Esophagus squamous epithelium (tissue), 5 donors: ENCODE data around the gene LRRC74B. TPM values are rescaled to one million over a fixed set of nuclear protein-coding genes. Genes with fewer than 3 reads are reported as not detected.

Source experiments
- DNase-seq: peaks from one replicate; lab custom pipeline; 2025; lab: John Stamatoyannopoulos, UW
- H3K27ac ChIP-seq, 4 donors: fragments of 200-600 bp; sonication (generic); one replicate each; pipeline ENCODE4 v1.5.1; 2016 to 2019; ENCODE audit warnings: mild to moderate bottlenecking in 1 of 4
- H3K27me3 ChIP-seq, 4 donors: fragments of 200-600 bp; sonication (generic); 1 replicate in 3 of 4; 2 replicates in 1 of 4; pipeline versions ENCODE4 v1.5.1 to v1.6.0; 2017 to 2021; ENCODE audit warnings: antibody characterized with exemption in 1 of 4
- H3K36me3 ChIP-seq, 3 donors: fragments of 200-600 bp; sonication (generic); one replicate each; pipeline ENCODE4 v1.5.1; 2016 to 2019
- H3K4me1 ChIP-seq, 3 donors: fragments of 200-600 bp; sonication (generic); one replicate each; pipeline ENCODE4 v1.5.1; 2017 to 2019
- H3K4me3 ChIP-seq, 4 donors: fragments of 200-600 bp; sonication (generic); 1 replicate in 3 of 4; 2 replicates in 1 of 4; pipeline ENCODE4 v1.5.1; 2016 to 2019; ENCODE audit warnings: mild to moderate bottlenecking in 2 of 4, moderate library complexity in 1 of 4
- H3K9me3 ChIP-seq, 3 donors: fragments of 200-600 bp; sonication (generic); one replicate each; pipeline ENCODE4 v1.5.1; 2016 to 2019
- CTCF ChIP-seq, 6 experiments: fragments of 450-650 bp in 4 of 6; fragments of 200-600 bp in 2 of 6; sonication (generic) in 2 of 6; IDR thresholded peaks; one replicate each; pipeline ENCODE4 v1.5.1; 2016 to 2019; ENCODE audit warnings: antibody characterized with exemption in 6 of 6, mild to moderate bottlenecking in 4 of 6, moderate library complexity in 4 of 6
- POLR2A ChIP-seq, 4 donors: fragments of 450-650 bp; IDR thresholded peaks; one replicate each; pipeline ENCODE4 v1.6.1; 2017; ENCODE audit warnings: antibody characterized with exemption in 4 of 4, mild to moderate bottlenecking in 4 of 4, moderate library complexity in 3 of 4
- WGBS, 2 donors: methylation state at CpG; one replicate each; pipeline ENCODE4 v1.1.5; 2018; 5-methylcytosine and 5-hydroxymethylcytosine counted together
- intact Hi-C: fragments of 100-400 bp; cut with DNase I; formaldehyde crosslinking; loops from one replicate; pipeline ENCODE4 v1.15.0; 2022
- total RNA-seq, 4 donors: library from RNA; depleted of rRNA; stranded (reverse); fragments of >200 nt; gene quantifications; one replicate each; pipeline ENCODE4 v1.1.0, GENCODE V29; 2016
- donor health status: DM: yes; HTN: yes; CAD: no.

Gene LRRC74B
- total RNA-seq, 4 donors from 2014 or later = 0.04 TPM; not detected in 3

DNA sequence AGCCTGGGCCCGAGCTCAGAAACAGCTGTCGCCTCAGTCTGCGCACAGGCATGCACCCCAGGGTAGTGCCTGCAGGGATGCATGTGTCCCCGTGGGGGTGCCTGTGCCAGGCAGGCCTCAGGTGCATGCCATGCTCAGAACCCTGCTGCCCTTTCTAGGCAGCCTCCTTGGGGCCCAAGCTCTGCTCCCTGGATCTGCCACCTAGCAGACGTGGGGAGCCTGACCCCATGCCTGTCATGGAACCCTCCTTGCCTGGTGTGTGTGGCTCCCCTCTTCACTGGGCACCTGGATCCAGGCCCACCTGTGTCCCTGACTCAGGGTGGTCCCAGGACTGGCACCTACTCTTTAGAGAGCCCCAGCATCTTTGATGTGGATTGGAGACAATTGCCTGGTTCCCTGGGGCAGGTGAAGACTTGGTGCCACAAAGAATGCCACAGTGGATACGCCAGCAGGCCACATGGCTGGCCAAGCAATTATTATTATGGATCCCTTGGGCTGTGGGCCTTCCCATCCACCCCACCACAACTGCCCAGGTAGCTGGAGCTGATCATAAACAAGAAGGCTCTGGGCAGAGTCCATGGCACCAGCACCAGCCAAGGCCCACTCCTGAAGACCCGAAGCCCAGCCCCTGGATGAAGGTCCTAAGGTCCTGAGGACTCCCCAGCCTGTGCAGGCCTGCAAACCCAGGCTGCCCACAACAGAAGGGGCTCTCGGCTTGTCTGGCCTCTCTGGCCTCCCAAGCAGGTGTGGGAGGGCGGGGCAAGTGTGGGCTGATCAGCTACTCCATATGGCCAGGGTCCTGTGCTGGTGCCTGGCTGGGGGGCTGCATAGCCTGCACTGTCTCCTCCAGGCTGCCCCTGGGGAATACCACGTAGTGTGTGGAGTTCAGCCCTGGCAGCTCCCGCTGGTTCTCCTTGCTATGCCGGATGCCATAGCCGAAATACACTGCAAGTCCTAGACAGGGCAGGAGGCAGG, 17.2 kb upstream of the LRRC74B start:
- no peak for DNase-seq
- intact Hi-C loops = no loop called here
- Histone ChIP-seq H3K27me3 (peaks cover 0 to 50% (median 0%) of the 10 kb centered on the region in 4 donors), H3K4me3 (no peak overlapping the region), H3K9me3 (no peaks in the 10 kb centered on the region), H3K36me3 (no peaks in the 10 kb centered on the region), H3K4me1 (peaks cover 24 to 49% (median 27%) of the 10 kb centered on the region in 3 donors), H3K27ac (no peak overlapping the region)
- TF ChIP-seq CTCF (IDR thresholded peaks at IDR 0.05) = no peak
- TF ChIP-seq POLR2A (IDR thresholded peaks at IDR 0.05) = no peak
- 76 to 88% methylated on average over 5 of the region's 13 CpGs for WGBS, 2 donors

- intact Hi-C loops = no loop called here
- WGBS, 2 donors = 77 to 78% methylated on average over 4 to 8 of the region's 12 CpGs
- no peak overlapping the region for H3K27ac ChIP-seq
Observed at GRCh38 chr22:21029486-21030025, 16.2 kb upstream of the LRRC74B start.

DNA sequence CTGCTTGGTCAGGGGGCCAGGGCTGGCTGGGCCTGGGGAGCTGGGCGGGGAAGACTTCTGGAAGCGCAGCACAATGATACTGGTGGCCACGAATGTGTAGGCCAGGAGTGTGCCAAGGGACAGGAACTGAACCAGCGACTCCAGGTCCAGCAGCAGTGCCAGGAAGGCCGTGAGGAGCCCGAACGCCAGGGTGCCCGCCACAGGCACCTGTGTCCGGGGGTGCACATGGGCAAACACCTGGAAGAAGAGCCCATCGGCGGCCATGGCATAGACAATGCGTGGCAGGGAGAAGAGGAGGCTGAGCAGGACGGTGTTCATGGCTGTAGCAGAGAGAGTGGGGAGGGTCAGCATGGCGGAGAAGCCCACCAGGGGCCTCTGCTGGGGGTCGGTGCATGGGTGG, 15.7 kb upstream of the LRRC74B start:
- Histone ChIP-seq H3K4me1 (peaks cover 24 to 47% (median 27%) of the 10 kb centered on the region in 3 donors), H3K4me3 (no peak overlapping the region), H3K36me3 (no peaks in the 10 kb centered on the region), H3K9me3 (no peaks in the 10 kb centered on the region), H3K27me3 (peaks cover 0 to 56% (median 0%) of the 10 kb centered on the region in 4 donors), H3K27ac (no peak overlapping the region)
- intact Hi-C loops = no loop called here
- 73 to 84% methylated on average over 6 to 13 of the region's 15 CpGs for WGBS, 2 donors
- TF ChIP-seq POLR2A (IDR thresholded peaks at IDR 0.05) = no peak
- no peak for TF ChIP-seq CTCF (IDR thresholded peaks at IDR 0.05)
- no peak for DNase-seq

More at GRCh38 chr22:21029486-21030025, 16.2 kb upstream of the LRRC74B start:
- Histone ChIP-seq H3K9me3 (no peaks in the 10 kb centered on the region), H3K36me3 (no peaks in the 10 kb centered on the region), H3K4me1 (peaks cover 24 to 49% (median 27%) of the 10 kb centered on the region in 3 donors), H3K27me3 (peaks cover 0 to 56% (median 0%) of the 10 kb centered on the region in 4 donors), H3K4me3 (no peak overlapping the region)
- no peak for DNase-seq
- TF ChIP-seq CTCF (IDR thresholded peaks at IDR 0.05) (no peak), POLR2A (IDR thresholded peaks at IDR 0.05) (no peak)

DNA sequence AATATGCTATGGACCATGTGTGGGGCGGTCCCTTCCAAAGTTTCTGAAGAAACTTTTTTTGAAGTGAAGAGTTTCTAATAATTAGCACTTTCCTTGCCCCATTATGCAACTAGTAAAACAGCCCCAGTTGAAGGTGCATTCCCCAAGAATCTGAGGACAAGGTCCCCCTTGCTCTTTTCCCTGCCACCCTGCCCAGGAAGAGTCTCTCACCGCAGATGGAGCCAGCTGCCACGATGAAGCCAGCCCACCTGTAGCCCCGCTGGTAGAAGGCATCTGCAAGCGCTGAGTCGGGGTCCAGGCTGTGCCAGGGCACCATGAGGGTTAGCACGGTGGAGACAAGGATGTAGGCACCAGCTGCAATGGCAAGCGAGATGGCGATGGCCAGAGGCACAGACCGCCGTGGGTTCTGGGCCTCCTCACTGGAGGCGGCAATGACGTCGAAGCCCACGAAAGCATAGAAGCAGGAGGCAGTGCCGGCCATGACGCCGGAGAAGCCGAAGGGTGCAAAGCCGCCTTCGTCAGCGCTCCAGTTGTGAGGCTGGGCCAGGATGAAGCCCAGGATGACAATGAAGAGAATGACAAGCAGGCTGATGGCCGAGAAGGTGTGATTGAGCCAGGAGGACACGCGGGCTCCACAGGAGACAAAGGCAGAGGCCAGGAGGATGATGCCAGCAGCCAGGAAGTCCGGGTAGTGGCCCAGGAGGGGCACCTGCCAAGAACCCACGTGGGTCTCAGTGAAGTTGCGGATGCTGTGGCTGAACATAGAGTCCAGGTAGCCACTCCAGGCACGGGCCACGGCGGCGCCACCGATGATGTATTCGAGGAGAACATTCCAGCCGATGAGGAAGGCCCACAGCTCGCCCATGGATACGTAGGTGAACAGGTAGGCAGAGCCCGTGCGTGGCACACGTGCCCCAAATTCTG, 14.9 kb upstream of the LRRC74B start:
- H3K36me3 ChIP-seq = no peaks in the 10 kb centered on the region
- WGBS, 2 donors = 87 to 94% methylated on average over 25 to 35 of the region's 40 CpGs
- H3K9me3 ChIP-seq = no peaks in the 10 kb centered on the region
- intact Hi-C loops = no loop called here
- no peak for DNase-seq
- peaks cover 18 to 39% (median 22%) of the 10 kb centered on the region in 3 donors for H3K4me1 ChIP-seq
- no peak for TF ChIP-seq POLR2A (IDR thresholded peaks at IDR 0.05)
- TF ChIP-seq CTCF (IDR thresholded peaks at IDR 0.05) = no peak
- H3K4me3 ChIP-seq = no peak overlapping the region
- H3K27ac ChIP-seq = no peak overlapping the region
- peaks cover 0 to 56% (median 0%) of the 10 kb centered on the region in 4 donors for H3K27me3 ChIP-seq
